DMS53 treated with DMSO at 0.1 percent for 48 hours (cell line): ENCODE results near the gene NAV2.

Experiments
- DNase-seq: peaks from one replicate; lab custom pipeline; 2025; ENCODE audit not compliant: unreplicated experiment; lab: John Stamatoyannopoulos, UW

NAV2 gene

GRCh38 chr11:20048246-20048645 is 335.6 kb downstream of the NAV2 start:
- DNase-seq: no peak

DNA sequence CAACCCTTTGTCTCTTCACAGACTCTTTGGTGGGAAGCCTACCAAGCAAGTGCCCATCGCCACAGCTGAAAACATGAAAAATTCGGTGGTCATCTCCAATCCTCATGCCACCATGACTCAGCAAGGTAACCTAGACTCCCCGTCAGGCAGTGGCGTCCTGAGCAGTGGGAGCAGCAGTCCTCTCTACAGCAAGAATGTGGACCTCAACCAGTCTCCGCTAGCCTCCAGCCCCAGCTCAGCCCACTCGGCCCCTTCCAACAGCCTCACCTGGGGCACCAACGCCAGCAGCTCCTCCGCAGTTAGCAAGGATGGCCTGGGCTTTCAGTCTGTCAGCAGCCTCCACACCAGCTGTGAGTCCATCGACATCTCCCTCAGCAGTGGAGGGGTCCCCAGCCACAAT is 336.1 kb downstream of the NAV2 start:
- DNase-seq: no peak

DNA sequence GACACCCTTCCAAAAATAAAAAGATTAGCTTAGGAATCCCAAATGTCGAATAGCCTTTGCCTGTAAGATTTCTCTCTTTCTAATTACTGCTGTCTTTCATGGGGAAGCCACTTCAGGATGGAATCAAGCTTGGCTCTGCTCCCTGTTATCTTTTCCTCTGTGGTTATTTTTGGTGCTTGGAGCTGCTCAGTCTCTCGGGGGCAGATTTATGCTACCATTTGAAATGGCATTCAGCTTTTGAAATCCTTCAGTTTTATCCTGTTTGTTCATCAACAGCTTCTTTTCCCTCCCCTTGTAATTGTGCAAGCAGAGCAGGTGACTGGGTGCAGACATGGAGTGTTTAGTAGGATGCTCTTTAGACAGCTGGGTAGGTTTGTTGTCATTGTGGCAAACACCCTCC is 336.6 kb downstream of the NAV2 start:
- no peak for DNase-seq

DNA sequence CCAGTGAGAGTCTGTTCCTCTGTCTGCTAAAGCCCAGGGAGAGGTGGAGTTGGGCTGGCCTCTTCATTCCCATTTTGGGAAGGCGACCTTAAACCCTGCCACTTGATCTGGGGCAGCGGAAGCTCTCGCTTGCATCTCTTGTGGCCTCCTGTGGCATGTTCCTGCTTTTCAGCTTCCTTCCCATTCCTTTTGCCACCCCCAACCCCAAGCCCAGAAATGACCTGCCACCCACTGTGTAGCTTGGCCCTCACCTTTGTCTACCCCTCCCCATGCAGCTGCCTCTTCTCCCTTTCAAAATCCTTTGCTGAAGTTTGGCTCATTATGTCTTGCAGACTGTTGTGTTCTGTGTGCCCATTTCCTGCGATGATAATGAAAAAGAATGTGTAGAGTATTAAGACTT is 337.4 kb downstream of the NAV2 start:
- no peak for DNase-seq

DNA sequence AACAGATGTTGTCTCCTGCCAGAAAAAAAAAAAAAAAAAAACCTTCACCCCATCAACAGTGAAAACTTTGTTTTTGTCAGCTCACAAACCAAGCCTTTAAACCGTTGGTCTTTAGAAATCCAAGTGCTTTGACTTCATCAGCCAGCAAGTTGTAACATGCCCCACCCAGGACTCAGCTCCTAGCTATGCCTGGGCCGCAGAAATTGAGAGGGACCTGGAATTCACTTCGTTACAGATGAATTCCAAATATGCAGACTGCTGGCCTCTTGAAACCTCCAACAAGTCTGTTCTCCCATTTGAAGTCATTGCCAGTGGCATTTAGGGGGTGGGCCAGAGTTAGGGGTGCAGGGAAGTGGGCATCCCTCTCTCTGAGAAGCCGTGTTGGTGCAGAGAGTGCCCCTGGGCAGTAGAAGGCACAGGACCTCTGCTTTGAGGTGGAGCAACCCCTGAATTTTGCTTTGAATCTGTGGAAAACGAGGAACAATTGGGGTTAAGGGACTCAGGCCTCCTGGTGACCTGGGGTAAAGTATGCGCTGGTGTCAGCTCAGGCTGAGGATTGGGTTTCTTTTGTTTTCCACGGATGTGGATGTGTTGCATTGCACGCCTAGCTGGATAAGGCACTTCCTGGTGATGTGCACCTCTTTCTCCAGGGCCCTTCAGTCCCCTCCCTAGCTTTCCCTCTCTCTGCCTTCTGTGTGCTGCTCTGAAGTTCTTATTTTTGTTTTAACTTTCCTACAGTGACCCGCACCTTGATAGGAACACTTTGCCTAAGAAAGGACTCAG is 338.1 kb downstream of the NAV2 start:
- DNase-seq: no peak

DNA sequence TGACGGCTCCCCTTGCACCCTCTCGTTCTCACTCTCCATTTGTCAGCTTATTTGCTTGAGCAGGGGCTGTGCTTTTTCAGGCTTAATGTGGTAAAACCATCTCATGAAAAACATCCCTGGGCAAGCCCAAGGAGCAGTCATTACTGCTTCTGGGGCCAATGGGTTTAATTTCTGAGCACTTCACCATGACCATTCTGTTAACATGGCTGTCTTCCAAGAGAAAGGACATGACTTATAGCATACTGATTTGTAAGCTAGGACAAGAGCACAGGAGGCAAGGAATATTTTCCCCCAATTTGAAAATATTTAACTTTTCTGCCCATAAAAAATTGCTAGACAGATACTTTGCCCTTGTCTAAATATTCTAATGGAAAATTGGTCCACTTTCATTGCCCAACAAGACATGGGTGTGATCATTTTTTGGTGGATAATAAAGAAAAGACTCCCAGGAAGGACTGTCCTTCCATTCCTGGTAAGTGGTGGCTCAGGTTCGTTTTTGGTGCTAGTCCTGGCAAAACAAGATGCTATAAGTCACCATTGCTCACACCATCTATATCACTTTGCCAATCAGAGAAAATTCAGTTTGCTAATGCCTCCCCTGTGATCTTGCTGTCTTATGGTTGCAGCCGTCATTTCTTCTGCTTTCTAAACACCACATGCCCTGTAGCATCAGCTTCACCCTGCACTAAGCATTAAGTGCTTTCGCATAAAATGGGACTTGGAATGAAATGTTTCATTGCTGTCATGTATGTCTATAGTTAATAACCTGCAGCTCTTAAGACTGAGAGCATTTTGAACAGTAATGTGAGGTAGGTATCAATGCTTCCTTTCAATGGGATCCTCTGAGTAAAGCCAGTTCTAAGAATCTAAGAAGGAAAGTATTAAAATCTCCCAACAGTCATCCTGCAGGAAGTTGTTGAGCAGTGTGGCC is 339.1 kb downstream of the NAV2 start:
- DNase-seq: no peak

DNA sequence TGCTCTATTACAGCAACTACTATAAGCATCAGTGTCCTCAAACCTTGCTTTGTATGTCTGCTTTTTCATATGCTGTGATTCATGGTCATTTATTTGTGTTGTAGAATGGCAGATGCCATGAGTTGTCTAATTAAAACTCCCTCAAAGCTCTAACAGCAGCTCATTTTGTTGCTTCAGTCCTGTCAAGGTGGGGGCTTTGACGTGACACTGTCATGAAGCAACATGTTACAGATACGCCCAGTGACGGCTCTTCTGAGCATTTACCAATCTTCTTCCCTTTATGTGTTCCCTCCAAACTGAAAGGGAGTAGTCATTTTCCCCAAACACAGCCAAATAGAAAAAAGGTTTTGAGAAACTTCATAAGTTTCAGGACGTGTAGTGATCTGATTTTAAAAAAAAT is 340.9 kb downstream of the NAV2 start:
- no peak for DNase-seq

DNA sequence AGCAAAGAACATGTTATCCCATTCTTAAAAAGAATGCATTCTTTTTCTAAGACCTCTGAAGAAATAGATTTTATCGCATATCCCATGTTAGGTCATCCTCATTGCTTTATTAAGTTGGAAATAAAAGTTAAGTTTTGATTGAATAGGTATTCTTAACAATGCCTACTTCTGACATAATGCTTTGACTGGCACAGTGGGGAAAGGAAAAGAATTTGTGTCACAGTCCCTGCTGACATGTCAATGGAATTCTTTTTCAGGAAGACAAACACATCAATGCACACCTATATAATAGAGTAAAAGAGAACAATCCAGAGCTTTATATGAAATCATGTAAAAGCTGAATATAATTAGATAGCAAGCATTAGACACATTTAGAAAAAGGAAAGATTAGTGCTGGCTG is 341.9 kb downstream of the NAV2 start:
- no peak for DNase-seq

DNA sequence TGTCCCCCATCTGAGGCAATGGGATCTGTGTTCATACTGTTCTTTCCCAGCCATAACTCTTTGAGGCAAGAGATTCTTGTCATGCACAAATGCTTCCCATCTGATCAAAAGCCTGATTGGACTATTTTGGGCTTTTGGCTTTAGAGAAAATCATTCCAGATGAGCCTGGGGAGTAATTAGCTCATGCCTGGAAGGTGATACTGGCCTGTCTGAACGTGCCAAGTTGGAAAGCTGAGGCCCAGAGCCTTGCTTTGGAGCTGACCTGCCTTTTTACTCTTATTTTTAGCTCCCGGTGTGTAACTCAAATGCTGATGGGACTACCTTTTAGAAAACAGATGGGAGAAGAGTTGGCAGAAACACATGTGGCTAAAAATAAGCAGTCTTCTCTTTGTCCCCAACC is 342.7 kb downstream of the NAV2 start:
- DNase-seq: no peak

DNA sequence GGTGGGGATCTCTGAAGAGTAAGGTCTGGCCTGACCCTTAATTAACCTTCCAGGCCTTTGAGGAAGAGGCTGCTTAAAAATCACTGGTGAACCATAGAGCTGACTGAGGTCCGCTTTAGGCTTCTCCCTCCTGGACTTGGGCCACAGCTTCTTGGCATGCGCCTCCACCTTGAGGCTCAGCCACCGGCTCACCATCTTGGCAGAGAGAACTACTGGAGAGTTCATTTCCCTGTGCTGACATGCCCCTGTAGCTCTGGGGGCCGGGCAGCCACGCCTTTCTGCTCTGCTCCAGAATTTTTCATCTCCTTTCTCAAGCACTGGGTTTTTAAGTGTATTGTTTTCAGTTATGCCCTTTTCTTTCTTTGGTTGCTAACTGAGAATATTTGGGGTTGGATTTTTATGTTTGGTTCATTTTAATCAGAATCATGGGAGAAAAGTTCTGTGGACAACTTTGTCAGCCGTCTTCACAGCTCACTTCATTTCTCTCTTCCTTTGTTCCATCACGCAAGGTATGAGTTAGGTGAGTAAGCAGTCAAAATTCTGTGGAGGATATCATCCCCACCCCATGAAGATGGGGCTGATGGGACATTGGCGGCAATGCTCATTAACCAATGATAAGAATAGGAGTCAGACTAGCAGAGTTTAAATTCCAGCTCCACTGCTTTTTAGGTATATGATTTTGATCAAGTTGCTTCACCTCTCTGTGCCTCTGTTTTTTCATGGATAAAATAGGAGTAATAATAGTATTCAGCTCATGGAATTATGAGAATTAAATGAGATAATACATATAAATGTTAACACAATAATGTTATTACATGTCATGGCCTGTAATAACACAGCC is 343.7 kb downstream of the NAV2 start:
- DNase-seq: no peak

DNA sequence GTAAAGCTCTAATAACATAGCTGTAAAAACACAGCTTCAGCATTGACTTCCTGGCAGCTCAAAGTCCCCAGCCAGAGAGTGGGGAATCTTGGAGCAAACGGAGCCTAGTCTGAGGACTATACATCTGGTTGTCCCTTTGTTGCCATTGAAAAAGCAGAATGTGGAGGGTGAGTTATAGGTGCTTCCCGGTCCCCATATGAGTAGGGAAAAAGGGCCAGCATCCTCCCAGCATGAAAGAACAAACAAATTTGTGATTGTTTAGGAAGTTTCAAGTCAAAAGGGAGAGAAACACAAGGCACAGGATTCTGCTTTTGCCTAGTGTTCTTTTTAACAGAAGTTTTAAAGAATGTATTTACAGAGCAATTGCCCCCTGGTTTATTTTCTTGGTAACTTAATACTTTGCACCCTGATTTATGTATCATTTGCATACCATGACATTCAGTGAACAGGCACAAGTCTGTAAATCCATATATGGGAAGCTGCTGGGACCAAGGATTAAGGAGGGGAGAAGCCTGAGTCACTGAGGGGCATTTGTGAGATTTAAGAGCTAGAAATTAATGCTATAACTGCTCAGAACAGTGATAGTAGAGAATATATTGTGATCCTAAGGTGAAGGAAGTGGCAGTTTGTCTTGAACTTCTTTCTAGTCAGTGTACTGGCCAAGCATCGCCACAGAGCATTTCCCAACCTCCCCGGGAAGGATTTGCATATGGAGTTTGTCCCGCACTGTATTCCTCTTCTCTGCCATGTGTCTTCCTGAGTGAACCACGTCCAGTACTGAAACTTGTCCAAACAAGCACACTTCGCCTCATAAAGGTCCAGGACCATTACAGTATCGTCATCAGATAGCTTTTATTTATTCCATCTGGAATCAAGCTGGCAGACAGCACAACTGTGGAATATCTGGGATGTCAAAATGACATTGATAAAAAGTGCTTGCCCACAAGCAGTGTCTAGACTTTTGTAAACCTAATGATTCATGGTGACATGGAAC is 344.6 kb downstream of the NAV2 start:
- DNase-seq: no peak

DNA sequence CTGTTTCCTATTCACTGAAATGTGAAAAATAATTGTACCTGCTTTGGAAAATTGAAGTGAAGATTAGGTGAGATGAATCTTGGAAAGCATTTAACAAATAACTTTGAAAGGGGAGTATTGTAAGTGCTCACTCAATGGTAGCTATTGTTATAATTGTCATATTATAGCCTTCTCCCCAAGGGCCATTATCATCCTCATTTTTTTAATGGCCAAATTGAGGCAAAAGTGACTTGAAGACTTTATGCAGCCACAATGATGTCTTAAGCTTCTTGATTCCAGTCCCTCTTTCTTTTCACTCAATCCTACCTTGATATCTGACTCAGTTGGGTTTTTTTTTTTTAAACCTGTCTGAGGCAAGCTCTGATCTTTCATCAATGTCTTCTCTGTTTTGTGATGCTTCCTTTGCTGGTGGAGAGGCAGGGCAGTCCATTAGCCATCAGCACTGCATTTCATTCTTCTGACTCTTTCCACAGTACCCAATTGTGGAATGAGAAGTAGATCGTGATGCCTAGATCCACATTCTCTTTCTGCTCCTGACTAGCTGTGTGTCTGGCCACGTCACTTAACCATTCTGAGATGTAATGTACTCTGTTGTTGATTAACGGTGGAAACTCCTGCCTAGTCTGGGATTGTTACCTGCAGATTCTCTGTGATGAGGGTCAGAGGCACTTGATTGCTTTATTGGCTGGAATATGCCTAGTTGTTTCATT is 346.3 kb downstream of the NAV2 start:
- DNase-seq: no peak

GRCh38 chr11:20059587-20060021 is 347.0 kb downstream of the NAV2 start:
- DNase-seq: no peak

DNA sequence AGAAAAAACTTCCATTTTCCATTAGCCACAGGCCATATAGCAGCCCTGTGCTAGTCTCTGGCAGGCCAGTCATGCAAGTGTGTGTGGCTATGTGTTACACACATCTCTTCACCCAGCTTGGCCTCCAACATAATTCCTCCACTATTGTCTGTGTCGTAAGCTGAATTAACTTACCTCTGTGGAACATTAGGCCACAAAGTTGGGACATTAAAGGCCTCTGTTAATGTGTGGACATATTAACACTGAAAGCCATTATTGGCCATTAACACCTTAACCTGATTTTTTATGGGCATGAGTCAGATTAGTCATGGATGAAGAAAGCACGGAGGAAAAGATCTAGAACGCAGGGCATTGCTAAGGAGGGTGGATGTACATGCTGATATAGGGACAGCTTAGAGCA is 347.5 kb downstream of the NAV2 start:
- no peak for DNase-seq

DNA sequence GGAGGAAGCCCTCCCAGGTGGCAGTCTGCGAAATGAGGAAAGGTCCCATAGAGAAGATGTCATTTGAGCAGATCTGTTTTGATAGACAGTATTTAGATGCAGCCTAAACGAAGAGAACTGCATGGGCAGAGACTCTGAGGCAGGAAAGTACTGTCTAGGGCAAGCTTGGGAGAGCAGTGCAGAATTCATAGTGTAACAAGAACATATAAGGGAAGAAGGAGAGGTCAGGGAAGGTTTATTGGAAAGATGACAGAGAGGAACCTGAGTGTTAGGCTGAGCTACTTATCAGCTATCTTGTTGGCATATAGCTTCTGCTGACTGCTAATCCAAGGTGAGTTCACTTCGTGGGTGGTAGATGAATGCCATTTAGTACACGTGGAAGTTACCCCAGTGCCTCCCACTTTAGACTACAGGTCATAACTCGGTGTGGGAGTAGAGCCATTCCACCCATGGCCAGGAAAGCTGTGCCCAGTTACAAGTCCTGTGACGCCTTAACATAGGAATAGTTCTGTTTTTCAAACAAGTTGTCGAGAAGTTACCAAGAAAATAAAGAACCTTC is 348.1 kb downstream of the NAV2 start:
- no peak for DNase-seq

GRCh38 chr11:20061776-20062175 is 349.1 kb downstream of the NAV2 start:
- DNase-seq: no peak

DNA sequence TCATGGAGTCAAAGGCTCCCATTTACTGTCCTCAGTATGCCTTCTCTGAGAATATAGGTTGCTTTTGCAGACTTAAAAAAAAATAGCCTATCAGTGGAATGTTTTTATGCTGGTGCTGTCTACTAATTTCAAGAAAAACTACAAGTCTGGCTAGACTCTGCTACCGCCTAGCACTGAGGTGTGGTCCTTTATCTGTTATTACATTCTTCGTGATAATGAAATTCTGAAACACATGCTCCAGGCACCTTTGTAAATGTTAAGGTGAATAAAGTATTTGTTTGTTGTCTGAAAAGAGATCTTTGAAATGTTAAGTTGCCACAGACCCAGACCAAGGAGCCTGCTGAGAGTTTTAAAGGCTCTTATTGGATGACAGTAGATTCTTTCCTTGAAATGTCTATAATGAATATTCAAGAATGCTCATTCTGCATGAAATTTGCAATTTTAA is 352.3 kb downstream of the NAV2 start:
- no peak for DNase-seq

- no peak for DNase-seq
Measured at GRCh38 chr11:20065406-20065805, 352.8 kb downstream of the NAV2 start.
